PC-9 (cell line): ENCODE measurements around the gene PLAAT3. TPM values are rescaled to one million over a fixed set of nuclear protein-coding genes. Genes with fewer than 3 reads are reported as not detected.

Experiments used
- BruUV-seq: library from RNA; stranded (reverse); fragments of 400-500 nt; replicated peaks from 2 replicates; lab custom pipeline; 2021; lab: Mats Ljungman, UMichigan
- CTCF ChIA-PET: fragments of 300-600 bp; sonication (Branson Sonifier 250); formaldehyde crosslinking; loops from one replicate; lab custom pipeline; 2022; ENCODE audit warnings: antibody characterized with exemption; lab: Charles Lee
- POLR2A ChIA-PET: fragments of 300-600 bp; sonication (Branson Sonifier 250); formaldehyde crosslinking; loops from one replicate; lab custom pipeline; 2022; ENCODE audit warnings: antibody characterized with exemption; ENCODE audit not compliant: unreplicated experiment; lab: Charles Lee
- DNase-seq, 2 experiments: peaks; one replicate each; pipeline versions ENCODE4 v3.0.0 to v3.0.0-alpha.2; 2015 to 2022; ENCODE audit warnings: mixed read lengths in 1 of 2
- H2AFZ ChIP-seq: fragments of 200-600 bp; sonication (generic); 2 replicates; pipeline ENCODE4 v1.8.1; 2017; ENCODE audit warnings: antibody characterized with exemption
- H3F3A ChIP-seq: fragments of 200-600 bp; sonication (generic); 2 replicates; pipeline ENCODE4 v1.8.1; 2017; ENCODE audit warnings: antibody characterized with exemption, mild to moderate bottlenecking, low read depth; ENCODE audit not compliant: insufficient read depth
- H3K27ac ChIP-seq: fragments of 200-600 bp; sonication (generic); 2 replicates; pipeline ENCODE4 v1.6.1; 2016; ENCODE audit warnings: mixed run types
- H3K27me3 ChIP-seq: fragments of 200-600 bp; sonication (generic); 2 replicates; pipeline ENCODE4 v1.6.1; 2016; ENCODE audit warnings: low read depth, mixed run types; ENCODE audit not compliant: insufficient read depth
- H3K36me3 ChIP-seq: fragments of 200-600 bp; sonication (generic); 2 replicates; pipeline ENCODE4 v1.6.1; 2016; ENCODE audit warnings: low read depth, mixed run types
- H3K4me1 ChIP-seq: fragments of 200-600 bp; sonication (generic); replicated peaks from 2 replicates; pipeline ENCODE4 v1.6.1; 2016; ENCODE audit warnings: mixed run types; ENCODE audit not compliant: insufficient read depth
- H3K4me2 ChIP-seq: fragments of 200-600 bp; sonication (generic); 2 replicates; pipeline ENCODE4 v1.6.1; 2017; ENCODE audit warnings: mixed run types
- H3K4me3 ChIP-seq: fragments of 200-600 bp; sonication (generic); 2 replicates; pipeline ENCODE4 v1.6.1; 2016; ENCODE audit warnings: mixed run types
- H3K79me2 ChIP-seq: fragments of 200-600 bp; sonication (generic); 2 replicates; pipeline ENCODE4 v1.6.1; 2017; ENCODE audit warnings: low read depth, mixed run types
- H3K9me2 ChIP-seq: fragments of 200-600 bp; sonication (generic); 2 replicates; pipeline ENCODE4 v1.8.1; 2017; ENCODE audit warnings: mild to moderate bottlenecking; ENCODE audit not compliant: insufficient read depth
- H3K9me3 ChIP-seq: fragments of 200-600 bp; sonication (generic); 2 replicates; pipeline ENCODE4 v1.8.1; 2016; ENCODE audit warnings: low read depth; ENCODE audit not compliant: insufficient read depth
- H4K20me1 ChIP-seq: fragments of 200-600 bp; sonication (generic); 2 replicates; pipeline ENCODE4 v1.8.1; 2017; ENCODE audit not compliant: insufficient read depth
- EZH2 ChIP-seq: fragments of 200-600 bp; sonication (generic); IDR thresholded peaks from 2 replicates; pipeline ENCODE4 v1.8.0; 2017; ENCODE audit warnings: antibody characterized with exemption, low read depth
- intact Hi-C: fragments of 100-400 bp; cut with micrococcal nuclease; formaldehyde crosslinking; loops from one replicate; pipeline ENCODE4 v1.10.0; 2022; ENCODE audit not compliant: unreplicated experiment
- total RNA-seq: library from RNA; stranded (reverse); gene quantifications from 2 replicates; pipeline ENCODE4 v1.2.3, GENCODE V29; 2021
- TF ChIP-seq, protein P1 (sequence below): fragments of 200-600 bp; sonication (generic); conservative IDR thresholded peaks from 2 replicates; pipeline ENCODE4 v1.6.1; 2017; ENCODE audit warnings: mixed run types, antibody characterized with exemption, mild to moderate bottlenecking, moderate library complexity

Gene PLAAT3
- total RNA-seq, 1 experiment from 2014 or later: 240 TPM

DNA sequence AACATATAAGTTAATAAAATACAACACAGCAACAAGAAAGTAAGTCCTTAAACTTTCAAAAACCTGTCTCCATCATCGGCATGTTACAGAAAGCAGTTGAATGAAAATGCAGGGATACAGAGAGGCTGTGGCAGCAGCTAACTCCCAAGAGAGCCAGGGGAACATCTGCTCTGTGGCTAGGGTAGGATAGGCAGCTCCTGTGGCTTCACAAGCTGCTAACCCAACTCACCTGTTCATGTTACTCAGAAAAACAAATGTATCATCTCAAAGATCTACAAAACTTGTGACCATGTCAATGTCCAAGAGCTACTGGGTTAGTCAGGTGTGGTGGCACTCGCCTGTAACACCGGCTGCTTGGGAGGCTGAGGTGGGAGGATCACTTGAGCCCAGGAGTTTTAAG, 15.2 kb upstream of the PLAAT3 start:
- Histone ChIP-seq H3K79me2 (no peaks in the 10 kb centered on the region), H3K27ac (no peak overlapping the region), H3F3A (no peaks in the 10 kb centered on the region), H3K36me3 (peaks cover 22% of the 10 kb centered on the region), H3K9me3 (no peaks in the 10 kb centered on the region), H3K4me2 (no peak overlapping the region), H3K4me1 (no peaks in the 10 kb centered on the region), H2AFZ (no peak overlapping the region), H3K4me3 (no peak overlapping the region), H4K20me1 (no peaks in the 10 kb centered on the region), H3K9me2 (no peaks in the 10 kb centered on the region), H3K27me3 (no peaks in the 10 kb centered on the region)
- no peak for DNase-seq
- intact Hi-C loops: no loop called here
- TF ChIP-seq, protein P1, sequence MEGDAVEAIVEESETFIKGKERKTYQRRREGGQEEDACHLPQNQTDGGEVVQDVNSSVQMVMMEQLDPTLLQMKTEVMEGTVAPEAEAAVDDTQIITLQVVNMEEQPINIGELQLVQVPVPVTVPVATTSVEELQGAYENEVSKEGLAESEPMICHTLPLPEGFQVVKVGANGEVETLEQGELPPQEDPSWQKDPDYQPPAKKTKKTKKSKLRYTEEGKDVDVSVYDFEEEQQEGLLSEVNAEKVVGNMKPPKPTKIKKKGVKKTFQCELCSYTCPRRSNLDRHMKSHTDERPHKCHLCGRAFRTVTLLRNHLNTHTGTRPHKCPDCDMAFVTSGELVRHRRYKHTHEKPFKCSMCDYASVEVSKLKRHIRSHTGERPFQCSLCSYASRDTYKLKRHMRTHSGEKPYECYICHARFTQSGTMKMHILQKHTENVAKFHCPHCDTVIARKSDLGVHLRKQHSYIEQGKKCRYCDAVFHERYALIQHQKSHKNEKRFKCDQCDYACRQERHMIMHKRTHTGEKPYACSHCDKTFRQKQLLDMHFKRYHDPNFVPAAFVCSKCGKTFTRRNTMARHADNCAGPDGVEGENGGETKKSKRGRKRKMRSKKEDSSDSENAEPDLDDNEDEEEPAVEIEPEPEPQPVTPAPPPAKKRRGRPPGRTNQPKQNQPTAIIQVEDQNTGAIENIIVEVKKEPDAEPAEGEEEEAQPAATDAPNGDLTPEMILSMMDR: no peak
- no peak for TF ChIP-seq EZH2
- ChIA-PET CTCF (no interaction called here), POLR2A (no interaction called here)
- BruUV-seq: no TSS peak

DNA sequence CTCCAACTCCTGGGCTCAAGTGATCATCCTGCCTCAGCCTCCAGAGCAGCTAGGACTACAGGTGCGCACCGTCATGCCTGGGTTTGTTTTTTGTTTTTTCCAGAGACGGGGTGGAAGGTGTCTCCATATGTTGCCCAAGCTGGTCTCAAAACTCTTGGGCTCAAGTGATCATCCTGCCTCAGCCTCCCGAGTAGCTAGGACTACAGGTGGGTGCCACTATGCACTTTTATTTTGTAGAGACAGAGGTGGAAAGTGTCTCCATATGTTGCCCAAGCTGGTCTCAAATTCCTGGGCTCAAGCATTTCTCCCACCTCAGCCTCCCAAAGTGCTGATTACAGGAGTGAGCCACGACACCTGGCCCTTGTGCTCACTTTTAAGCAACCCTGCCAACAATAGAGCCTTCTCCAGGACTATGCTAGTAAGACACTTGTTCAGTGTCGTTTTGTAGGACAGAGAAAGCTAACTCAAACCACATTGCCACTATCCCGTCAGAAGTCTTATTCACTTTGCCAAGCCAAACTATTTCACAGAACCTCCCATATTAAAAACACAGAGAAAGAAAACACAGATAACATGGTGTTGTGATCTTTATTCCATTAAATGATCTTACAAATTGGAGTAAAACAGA, 9.4 kb upstream of the PLAAT3 start:
- H3K9me2 ChIP-seq: no peaks in the 10 kb centered on the region
- TF ChIP-seq, protein P1: no peak
- TF ChIP-seq EZH2: no peak
- CTCF ChIA-PET: interaction anchor here (0.6 to 1.2 kb wide), 3 partner anchors 31 to 85 kb away, joined by 3 to 4 read pairs (median 3); no protein-coding TSS in a partner anchor
- BruUV-seq: no TSS peak
- no peaks in the 10 kb centered on the region for H3K27me3 ChIP-seq
- peaks cover 31% of the 10 kb centered on the region; the same call in 1 of the 2 replicates for H3F3A ChIP-seq
- peaks cover 22% of the 10 kb centered on the region for H3K4me1 ChIP-seq
- H3K9me3 ChIP-seq: no peaks in the 10 kb centered on the region
- no peak overlapping the region for H3K27ac ChIP-seq
- no peak overlapping the region for H3K4me2 ChIP-seq
- intact Hi-C loops: loop anchor here (2.0 kb wide), 1 partner anchor 145 kb away; no protein-coding TSS in a partner anchor
- H3K4me3 ChIP-seq: no peak overlapping the region
- POLR2A ChIA-PET: interaction anchor here (0.6 kb wide), 3 partner anchors 9 to 222 kb away, joined by 3 to 10 read pairs (median 4); partner anchors contain the start of gene PLAAT3
- no peak for DNase-seq
- H3K79me2 ChIP-seq: no peaks in the 10 kb centered on the region
- no peaks in the 10 kb centered on the region for H4K20me1 ChIP-seq
- H2AFZ ChIP-seq: no peak overlapping the region
- H3K36me3 ChIP-seq: no peaks in the 10 kb centered on the region; the same call in 1 of the 2 replicates

DNA sequence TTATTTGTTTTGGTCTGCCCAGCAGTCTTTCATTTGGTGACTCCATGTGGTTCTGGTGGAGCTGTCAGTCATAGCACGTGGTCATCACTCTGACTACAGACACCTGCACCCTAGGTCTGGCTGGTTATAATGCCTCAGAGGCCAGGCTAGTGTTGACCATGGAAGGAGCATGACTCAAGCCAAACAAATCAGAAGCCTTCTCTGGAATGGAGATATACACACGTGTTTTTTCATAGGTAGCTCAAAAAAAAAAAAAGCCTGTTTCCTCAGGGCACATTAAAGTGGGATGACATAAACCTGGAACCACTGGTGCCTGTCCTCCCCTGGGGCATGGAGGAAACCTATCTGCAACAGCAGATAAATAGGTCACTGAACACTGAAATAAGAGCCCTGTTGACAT, 8.1 kb upstream of the PLAAT3 start:
- POLR2A ChIA-PET: interaction anchor here (0.5 to 0.6 kb wide), 3 partner anchors 89 to 861 kb away, joined by 3 to 11 read pairs (median 4); partner anchors contain the start of gene POLR2G
- no peaks in the 10 kb centered on the region for H3K79me2 ChIP-seq
- H3K9me2 ChIP-seq: no peaks in the 10 kb centered on the region
- peak overlapping the region; percentile 41 for H3K4me2 ChIP-seq
- H3K36me3 ChIP-seq: no peaks in the 10 kb centered on the region
- no peaks in the 10 kb centered on the region for H3K27me3 ChIP-seq
- H3K4me1 ChIP-seq: peaks cover 22% of the 10 kb centered on the region
- H3F3A ChIP-seq: peaks cover 31% of the 10 kb centered on the region; the same call in 1 of the 2 replicates
- no peak overlapping the region for H2AFZ ChIP-seq
- H3K4me3 ChIP-seq: no peak overlapping the region
- no peak overlapping the region for H3K27ac ChIP-seq
- CTCF ChIA-PET: interaction anchor here (0.5 to 1.2 kb wide), 6 partner anchors 21 to 131 kb away, joined by 3 to 13 read pairs (median 4); partner anchors contain the start of gene ATL3
- H3K9me3 ChIP-seq: no peaks in the 10 kb centered on the region
- TF ChIP-seq, protein P1: no peak
- no peak for TF ChIP-seq EZH2
- peak; percentile 67 to 97 for DNase-seq
- no peaks in the 10 kb centered on the region for H4K20me1 ChIP-seq
- no TSS peak for BruUV-seq
- intact Hi-C loops: loop anchor here (2.0 kb wide), 1 partner anchor 144 kb away; no protein-coding TSS in a partner anchor
